K562 (cell line): ENCODE results near the gene NDUFS3. TPM values are rescaled to one million over a fixed set of nuclear protein-coding genes. Genes with fewer than 3 reads are reported as not detected.

Experiments
- ADNP ChIP-seq: fragments of 200-800 bp; sonication (Bioruptor generic); IDR thresholded peaks from 2 replicates; pipeline ENCODE4 v1.6.1; 2016; ENCODE audit warnings: missing genetic modification characterization, missing compliant biosample characterization
- CEBPB ChIP-seq: fragments of 450-650 bp; IDR thresholded peaks from 2 replicates; pipeline ENCODE4 v1.6.1; 2016; ENCODE audit warnings: missing genetic modification characterization, missing compliant biosample characterization
- CTCFL ChIP-seq: IDR thresholded peaks from 2 replicates; pipeline ENCODE4 v1.6.1; 2011; ENCODE audit warnings: borderline replicate concordance, low read depth, mild to moderate bottlenecking, moderate library complexity, low read length; ENCODE audit not compliant: insufficient read depth, poor library complexity, severe bottlenecking
- EZH2 ChIP-seq: IDR thresholded peaks from 2 replicates; pipeline ENCODE4 v1.6.1; 2012; ENCODE audit warnings: low read depth, mild to moderate bottlenecking, inconsistent platforms, low read length, borderline replicate concordance
- GTF3C2 ChIP-seq: IDR thresholded peaks from 3 replicates; pipeline ENCODE4 v1.6.1; 2011; ENCODE audit warnings: borderline replicate concordance, mild to moderate bottlenecking, moderate library complexity; ENCODE audit not compliant: insufficient read length; ENCODE audit errors: extremely low read depth
- MYC ChIP-seq, 2 experiments: fragments of 250-450 bp in 1 of 2; sonication (Bioruptor Pico) in 1 of 2; IDR thresholded peaks; 2 replicates each; pipeline versions ENCODE4 v1.5.1 to v1.6.1; 2012 to 2021; ENCODE audit warnings: low read depth in 2 of 2, borderline replicate concordance in 1 of 2, improper control_type of control experiment in 1 of 2, low read length in 1 of 2, mild to moderate bottlenecking in 1 of 2, moderate library complexity in 1 of 2
- NKRF ChIP-seq: fragments of 450-650 bp; IDR thresholded peaks from 2 replicates; pipeline ENCODE4 v1.6.1; 2016; ENCODE audit warnings: borderline replicate concordance
- SMAD1 ChIP-seq: fragments of 150-350 bp; IDR thresholded peaks from 2 replicates; pipeline ENCODE4 v1.6.1; 2014; ENCODE audit warnings: low read length, low read depth; ENCODE audit not compliant: partially characterized antibody
- SMARCB1 ChIP-seq: IDR thresholded peaks from 2 replicates; pipeline ENCODE4 v1.6.1; 2011; ENCODE audit warnings: improper control_type of control experiment, low read depth; ENCODE audit not compliant: insufficient read length
- YY1 ChIP-seq, 3 experiments: IDR thresholded peaks; 2 replicates each; pipeline ENCODE4 v1.6.1; 2011; ENCODE audit warnings: low read length in 2 of 3, mild to moderate bottlenecking in 2 of 3, moderate library complexity in 2 of 3, borderline replicate concordance in 1 of 3, control low read depth in 1 of 3, low read depth in 1 of 3; ENCODE audit not compliant: insufficient read depth in 3 of 3, insufficient replicate concordance in 2 of 3, control insufficient read depth in 1 of 3, insufficient read length in 1 of 3; ENCODE audit errors: extremely low read depth in 1 of 3
- ZFP91 ChIP-seq: sonication (generic); formaldehyde crosslinking; IDR thresholded peaks from 2 replicates; pipeline ENCODE4 v1.8.0; 2022; ENCODE audit warnings: mild to moderate bottlenecking, missing genetic modification reagents
- ZNF263 ChIP-seq: sonication (generic); formaldehyde crosslinking; IDR thresholded peaks from 2 replicates; pipeline ENCODE4 v1.8.0; 2022; ENCODE audit warnings: mild to moderate bottlenecking, missing genetic modification reagents, borderline replicate concordance
- ZNF347 ChIP-seq: fragments of 450-650 bp; formaldehyde crosslinking; IDR thresholded peaks from 2 replicates; pipeline ENCODE4 v1.4.0; 2020; ENCODE audit warnings: low read depth, mild to moderate bottlenecking, moderate library complexity
- ZNF444 ChIP-seq: fragments of 250-450 bp; sonication (Bioruptor Pico); IDR thresholded peaks from 2 replicates; pipeline ENCODE4 v1.4.0; 2020; ENCODE audit warnings: mild to moderate bottlenecking, moderate library complexity
- ZZZ3 ChIP-seq: fragments of 450-650 bp; IDR thresholded peaks from 2 replicates; pipeline ENCODE4 v1.6.1; 2016; ENCODE audit warnings: antibody characterized with exemption, mild to moderate bottlenecking, moderate library complexity
- polyA plus RNA-seq, 8 experiments: library from polyadenylated mRNA; depleted of rRNA in 4 of 8; stranded (reverse) in 5 of 8; unstranded in 3 of 8; fragments of >200 nt; fragmentation: Nextera tagmentation in 2 of 8; fragmentation: Illumina TruSeq in 1 of 8; extraction: Ambion mirVana in 2 of 8; extraction: Trizol in 1 of 8; gene quantifications; 2 replicates each; pipeline versions ENCODE4 v1.2.1 to v1.2.3, GENCODE V29; 2011 to 2014; ENCODE audit warnings: inconsistent platforms in 1 of 8, missing spikeins in 1 of 8
- total RNA-seq, 7 experiments: library from RNA; depleted of rRNA in 6 of 7; stranded (reverse); fragments of >200 nt in 6 of 7; fragmentation: Illumina TruSeq in 2 of 7; extraction: Trizol in 2 of 7; gene quantifications; 2 replicates each; pipeline versions ENCODE4 v1.2.1 to v1.2.3, GENCODE V29; 2011 to 2021; ENCODE audit warnings: low replicate concordance in 1 of 7

NDUFS3 gene
- total and polyA plus RNA-seq, 9 of the 15 experiments (the other 6 are each of a cell fraction or from before 2014, with no cell fraction given): 38.7 to 341 (median 194) TPM

GRCh38 chr11:47578524-47579494 is at the start of gene NDUFS3, which contains the start of gene KBTBD4 (continued):
- no peak for TF ChIP-seq GTF3C2
- peak; percentile 80 for TF ChIP-seq MYC (IDR thresholded peaks at IDR 0.05; ENCODE audit: low read depth, low read length)
- peak; percentile 55; the same call in 1 of the 2 replicates for TF ChIP-seq MYC (CRISPR knock-in tag; IDR thresholded peaks at IDR 0.05; ENCODE audit: borderline replicate concordance, low read depth)
- peak; percentile 50 for TF ChIP-seq SMAD1
- no peak for TF ChIP-seq ZFP91
- TF ChIP-seq ZNF347: no peak
- no peak for TF ChIP-seq CTCFL
- no peak for TF ChIP-seq ADNP (tag)
- peak; percentile 94 for TF ChIP-seq NKRF
- no peak for TF ChIP-seq EZH2
- no peak for TF ChIP-seq ZNF263 (CRISPR knock-in tag)
- peak; percentile 82 to 97 (median 94) for TF ChIP-seq YY1 (IDR thresholded peaks at IDR 0.05; ENCODE audit: borderline replicate concordance in 1 of 3, control insufficient read depth in 1 of 3, extremely low read depth in 1 of 3, insufficient read depth in 3 of 3, insufficient read length in 1 of 3, insufficient replicate concordance in 2 of 3, low read depth in 1 of 3, low read length in 2 of 3)
- TF ChIP-seq CEBPB (tag): no peak
- peak; percentile 92 for TF ChIP-seq ZZZ3
- no peak for TF ChIP-seq SMARCB1
- TF ChIP-seq ZNF444 (CRISPR knock-in tag): no peak; the same call in 1 of the 2 replicates
